NCI-H2227 (cell line): Measurements from ENCODE around the gene DDB1.
A peak's percentile ranks its signal among the peaks of the same experiment; 100 is the strongest.

ENCODE experiments used
- DNase-seq: peaks from one replicate; lab custom pipeline; 2025; ENCODE audit not compliant: unreplicated experiment; lab: John Stamatoyannopoulos, UW

DDB1 gene

GRCh38 chr11:61297746-61298145 lies 35.2 kb downstream of the DDB1 start:
- DNase-seq: no peak

- no peak for DNase-seq
These were observed 35.6 kb downstream of the DDB1 start for GRCh38 chr11:61297341-61297740.

GRCh38 chr11:61295596-61295926 lies 37.3 kb downstream of the DDB1 start:
- DNase-seq: no peak

- peak; percentile 80 for DNase-seq
These were observed 37.9 kb downstream of the DDB1 start, which contains the start of gene VWCE for GRCh38 chr11:61294717-61295595. TSS of gene VWCE (minus strand) at chr11:61295316. CDS start at chr11:61295037, 279 bp downstream.

GRCh38 chr11:61293867-61294716 lies 38.8 kb downstream of the DDB1 start:
- DNase-seq: peak; percentile 53

- DNase-seq: no peak
These were observed 40.5 kb downstream of the DDB1 start for GRCh38 chr11:61292356-61292755.

- no peak for DNase-seq
These were observed 41.8 kb downstream of the DDB1 start for GRCh38 chr11:61290905-61291690.

- no peak for DNase-seq
These were observed 45.4 kb downstream of the DDB1 start for GRCh38 chr11:61287338-61287977.

- DNase-seq: no peak
These were observed 49.3 kb downstream of the DDB1 start for GRCh38 chr11:61283613-61284012.

GRCh38 chr11:61281581-61282250 lies 51.2 kb downstream of the DDB1 start:
- peak; percentile 31 for DNase-seq

GRCh38 chr11:61280883-61281580 lies 51.9 kb downstream of the DDB1 start:
- DNase-seq: no peak

- no peak for DNase-seq
These were observed 52.8 kb downstream of the DDB1 start for GRCh38 chr11:61279934-61280659.

GRCh38 chr11:61278001-61278470 lies 54.9 kb downstream of the DDB1 start:
- DNase-seq: no peak

- DNase-seq: no peak
These were observed 55.5 kb downstream of the DDB1 start for GRCh38 chr11:61277186-61278000.

- no peak for DNase-seq
These were observed 57.7 kb downstream of the DDB1 start for GRCh38 chr11:61275191-61275590.

- no peak for DNase-seq
These were observed 58.8 kb downstream of the DDB1 start for GRCh38 chr11:61274084-61274483.

GRCh38 chr11:61273178-61274078 lies 59.5 kb downstream of the DDB1 start:
- no peak for DNase-seq
